Ovary (tissue), 3 donors: Measurements from ENCODE around the gene ECM2.

Source experiments
- EP300 ChIP-seq: sonication (generic); formaldehyde crosslinking; IDR thresholded peaks from one replicate; pipeline ENCODE4 v1.6.1; 2017; ENCODE audit warnings: antibody characterized with exemption
- POLR2A ChIP-seq: fragments of 450-650 bp; IDR thresholded peaks from one replicate; pipeline ENCODE4 v1.6.1; 2017; ENCODE audit warnings: antibody characterized with exemption, mild to moderate bottlenecking, moderate library complexity
- TF ChIP-seq, protein P1 (sequence below), 3 donors: fragments of 450-650 bp in 2 of 3; fragments of 200-600 bp in 1 of 3; IDR thresholded peaks; one replicate each; pipeline versions ENCODE4 v1.5.1 to v1.8.0; 2016 to 2022; ENCODE audit warnings: antibody characterized with exemption in 3 of 3, mild to moderate bottlenecking in 1 of 3
- donor health status: DM: no; HTN: no; CAD: no.

DNA sequence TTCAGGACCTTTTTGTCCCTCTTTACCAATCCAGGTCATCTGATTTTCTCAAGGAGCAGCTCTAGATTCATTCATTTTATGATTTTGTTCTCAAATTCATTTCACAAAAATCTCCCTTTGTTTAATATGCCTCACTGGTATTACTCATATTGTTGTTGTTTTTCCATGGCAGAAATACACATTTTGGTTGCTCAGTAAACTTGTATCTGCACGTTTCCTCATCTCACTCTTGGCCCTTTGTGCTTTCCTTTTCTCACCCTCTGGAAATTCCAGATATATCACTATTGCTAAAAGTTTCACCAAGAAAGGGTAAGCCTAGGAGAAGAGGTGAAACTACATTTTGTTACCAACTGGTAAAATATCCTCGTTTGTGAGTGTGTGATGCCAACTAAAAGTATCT is 68.3 kb downstream of the ECM2 start:
- TF ChIP-seq, protein P1, sequence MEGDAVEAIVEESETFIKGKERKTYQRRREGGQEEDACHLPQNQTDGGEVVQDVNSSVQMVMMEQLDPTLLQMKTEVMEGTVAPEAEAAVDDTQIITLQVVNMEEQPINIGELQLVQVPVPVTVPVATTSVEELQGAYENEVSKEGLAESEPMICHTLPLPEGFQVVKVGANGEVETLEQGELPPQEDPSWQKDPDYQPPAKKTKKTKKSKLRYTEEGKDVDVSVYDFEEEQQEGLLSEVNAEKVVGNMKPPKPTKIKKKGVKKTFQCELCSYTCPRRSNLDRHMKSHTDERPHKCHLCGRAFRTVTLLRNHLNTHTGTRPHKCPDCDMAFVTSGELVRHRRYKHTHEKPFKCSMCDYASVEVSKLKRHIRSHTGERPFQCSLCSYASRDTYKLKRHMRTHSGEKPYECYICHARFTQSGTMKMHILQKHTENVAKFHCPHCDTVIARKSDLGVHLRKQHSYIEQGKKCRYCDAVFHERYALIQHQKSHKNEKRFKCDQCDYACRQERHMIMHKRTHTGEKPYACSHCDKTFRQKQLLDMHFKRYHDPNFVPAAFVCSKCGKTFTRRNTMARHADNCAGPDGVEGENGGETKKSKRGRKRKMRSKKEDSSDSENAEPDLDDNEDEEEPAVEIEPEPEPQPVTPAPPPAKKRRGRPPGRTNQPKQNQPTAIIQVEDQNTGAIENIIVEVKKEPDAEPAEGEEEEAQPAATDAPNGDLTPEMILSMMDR (IDR thresholded peaks at IDR 0.05), result no peak
- TF ChIP-seq POLR2A, result no peak
- TF ChIP-seq EP300, result no peak
